ENCODE measurements around the gene WDR89. TPM values are rescaled to one million over a fixed set of nuclear protein-coding genes. Genes with fewer than 3 reads are reported as not detected.

The WDR89 gene
- total RNA-seq, 1 donor from 2014 or later: 7.7 TPM

DNA sequence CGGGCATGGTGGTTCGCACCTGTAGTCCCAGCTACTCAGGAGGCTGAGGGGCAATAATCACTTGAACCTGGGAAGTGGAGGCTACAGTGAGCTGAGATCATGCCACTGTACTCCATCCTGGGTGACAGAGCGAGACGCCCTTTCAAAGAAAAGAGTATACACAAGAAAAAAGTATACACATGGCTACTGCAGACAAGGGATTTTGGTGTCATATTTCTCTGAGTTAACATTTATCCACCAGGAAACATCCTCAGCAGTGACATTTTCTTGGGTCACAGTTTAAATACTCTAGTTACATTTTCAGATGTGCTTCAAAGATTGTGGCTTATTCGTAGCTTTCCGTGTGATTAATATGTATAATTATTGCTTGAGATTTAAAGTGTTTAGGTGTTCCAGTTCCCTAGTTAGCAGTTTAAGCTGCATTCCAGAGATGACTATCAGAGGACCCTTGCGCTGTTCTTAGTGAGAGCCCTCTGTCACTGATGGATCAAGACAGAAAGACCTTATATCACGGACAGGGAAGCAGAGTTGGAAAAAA, 93.8 kb downstream of the WDR89 start:
- TF ChIP-seq, protein P1, sequence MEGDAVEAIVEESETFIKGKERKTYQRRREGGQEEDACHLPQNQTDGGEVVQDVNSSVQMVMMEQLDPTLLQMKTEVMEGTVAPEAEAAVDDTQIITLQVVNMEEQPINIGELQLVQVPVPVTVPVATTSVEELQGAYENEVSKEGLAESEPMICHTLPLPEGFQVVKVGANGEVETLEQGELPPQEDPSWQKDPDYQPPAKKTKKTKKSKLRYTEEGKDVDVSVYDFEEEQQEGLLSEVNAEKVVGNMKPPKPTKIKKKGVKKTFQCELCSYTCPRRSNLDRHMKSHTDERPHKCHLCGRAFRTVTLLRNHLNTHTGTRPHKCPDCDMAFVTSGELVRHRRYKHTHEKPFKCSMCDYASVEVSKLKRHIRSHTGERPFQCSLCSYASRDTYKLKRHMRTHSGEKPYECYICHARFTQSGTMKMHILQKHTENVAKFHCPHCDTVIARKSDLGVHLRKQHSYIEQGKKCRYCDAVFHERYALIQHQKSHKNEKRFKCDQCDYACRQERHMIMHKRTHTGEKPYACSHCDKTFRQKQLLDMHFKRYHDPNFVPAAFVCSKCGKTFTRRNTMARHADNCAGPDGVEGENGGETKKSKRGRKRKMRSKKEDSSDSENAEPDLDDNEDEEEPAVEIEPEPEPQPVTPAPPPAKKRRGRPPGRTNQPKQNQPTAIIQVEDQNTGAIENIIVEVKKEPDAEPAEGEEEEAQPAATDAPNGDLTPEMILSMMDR (conservative IDR thresholded peaks at IDR 0.05; ENCODE audit: low read depth, low read length): no peak
- no peak for DNase-seq (ENCODE audit: low read depth)
- H3K4me3 ChIP-seq (ENCODE audit: low read depth, low read length): no peak overlapping the region

Other genes with a start within 250 kb of the WDR89 start
- gene PPP2R5E, start 98.5 kb downstream of the WDR89 start, total RNA-seq: 13.3 and 18.2 TPM in 2 replicates
- gene SGPP1, start 86.2 kb upstream of the WDR89 start, total RNA-seq: 18.2 and 18.9 TPM in 2 replicates
- gene SYNE2, start 211.1 kb upstream of the WDR89 start, total RNA-seq: 22.2 and 44.2 TPM in 2 replicates

All from epithelial cell of proximal tubule (primary cell).